Retina (tissue), 1 donor: ENCODE measurements around the gene GIPC1.

Source experiments
- DNase-seq: peaks from one replicate; pipeline ENCODE4 v3.0.0-alpha.2; 2016

Gene GIPC1

DNA sequence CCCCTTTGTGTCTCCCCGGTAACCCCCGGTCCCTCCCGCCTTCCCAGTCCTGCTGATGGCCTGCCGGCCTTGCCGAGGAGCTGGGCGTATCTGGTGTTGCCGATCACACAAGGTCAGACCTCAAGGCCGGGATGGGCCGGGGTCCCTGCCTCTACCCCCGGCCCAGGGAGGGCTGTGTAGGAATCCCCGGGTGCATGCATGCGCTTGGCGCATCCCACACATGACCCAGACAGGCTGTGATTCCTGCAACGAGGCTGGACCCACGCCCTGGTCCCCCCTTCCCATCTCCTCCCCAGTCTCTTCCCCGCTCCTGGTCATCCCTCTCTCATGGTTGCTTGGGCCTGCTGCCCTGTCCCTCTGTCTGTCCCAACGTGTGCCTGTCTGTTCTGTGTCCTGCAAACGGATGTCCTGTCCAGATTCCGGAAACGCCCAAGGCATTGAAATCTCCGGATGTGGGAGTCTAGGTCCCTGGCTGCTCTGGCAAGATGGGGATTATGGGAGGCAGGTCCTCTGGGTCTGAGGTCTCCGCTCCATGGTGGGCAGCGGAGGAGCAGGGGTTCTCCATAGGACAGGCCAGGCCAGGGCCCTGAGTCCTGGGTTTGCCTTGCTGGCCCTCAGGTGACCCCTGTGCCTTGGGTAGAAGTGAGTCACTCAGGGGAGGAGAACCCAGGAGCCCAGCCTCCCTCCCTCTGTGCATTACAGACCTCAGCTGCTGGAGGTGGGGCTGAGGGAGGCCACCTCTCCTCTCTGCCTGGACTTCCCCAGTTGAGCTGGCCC, 61.2 kb downstream of the GIPC1 start:
- DNase-seq: peak; percentile 24

DNA sequence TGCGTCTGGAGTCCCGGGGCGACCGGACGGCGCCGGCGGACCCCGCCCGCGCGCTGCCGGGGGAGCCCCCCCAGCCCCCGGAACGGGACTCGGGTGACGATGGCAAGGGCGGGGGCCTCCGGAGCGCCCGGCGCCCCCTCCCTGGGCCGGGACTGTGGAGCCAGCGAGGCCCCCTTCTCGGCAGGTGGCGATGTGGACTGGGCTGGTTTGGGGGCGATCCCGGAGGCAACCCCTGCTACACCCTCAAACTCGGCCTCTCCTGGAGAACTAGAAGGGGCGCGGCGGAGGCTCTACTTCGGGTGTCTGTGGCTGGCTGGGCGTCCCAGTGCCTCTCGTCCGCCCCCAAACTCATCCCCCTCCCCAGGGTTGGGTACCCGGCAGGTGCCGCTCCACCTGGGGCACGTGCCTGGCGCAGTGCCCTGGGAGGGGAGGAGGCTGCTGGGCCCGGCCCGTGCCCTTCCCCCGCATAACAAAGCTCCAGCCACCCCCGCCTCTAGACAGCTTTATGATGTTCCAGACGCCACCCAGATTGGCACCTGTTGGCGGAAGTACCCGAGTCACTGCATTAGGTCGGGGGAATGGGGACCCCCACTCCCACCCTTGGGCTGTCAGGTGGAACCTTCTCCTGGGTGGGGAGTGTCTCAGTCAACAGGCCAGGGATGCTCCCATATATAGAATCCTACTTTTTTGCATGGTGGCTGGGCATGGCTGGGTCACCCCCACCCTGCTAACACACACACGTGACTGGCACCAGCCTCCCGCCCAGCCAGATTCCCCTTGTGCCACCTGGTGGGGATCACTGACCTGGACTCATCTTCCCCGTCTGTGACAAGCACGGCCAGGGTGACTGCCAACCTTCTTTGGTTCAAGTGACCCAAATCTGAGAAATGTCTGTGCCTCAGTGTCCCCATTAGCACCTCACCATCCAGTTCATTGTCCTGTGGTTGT, 62.1 kb downstream of the GIPC1 start:
- peak; percentile 50 for DNase-seq

DNA sequence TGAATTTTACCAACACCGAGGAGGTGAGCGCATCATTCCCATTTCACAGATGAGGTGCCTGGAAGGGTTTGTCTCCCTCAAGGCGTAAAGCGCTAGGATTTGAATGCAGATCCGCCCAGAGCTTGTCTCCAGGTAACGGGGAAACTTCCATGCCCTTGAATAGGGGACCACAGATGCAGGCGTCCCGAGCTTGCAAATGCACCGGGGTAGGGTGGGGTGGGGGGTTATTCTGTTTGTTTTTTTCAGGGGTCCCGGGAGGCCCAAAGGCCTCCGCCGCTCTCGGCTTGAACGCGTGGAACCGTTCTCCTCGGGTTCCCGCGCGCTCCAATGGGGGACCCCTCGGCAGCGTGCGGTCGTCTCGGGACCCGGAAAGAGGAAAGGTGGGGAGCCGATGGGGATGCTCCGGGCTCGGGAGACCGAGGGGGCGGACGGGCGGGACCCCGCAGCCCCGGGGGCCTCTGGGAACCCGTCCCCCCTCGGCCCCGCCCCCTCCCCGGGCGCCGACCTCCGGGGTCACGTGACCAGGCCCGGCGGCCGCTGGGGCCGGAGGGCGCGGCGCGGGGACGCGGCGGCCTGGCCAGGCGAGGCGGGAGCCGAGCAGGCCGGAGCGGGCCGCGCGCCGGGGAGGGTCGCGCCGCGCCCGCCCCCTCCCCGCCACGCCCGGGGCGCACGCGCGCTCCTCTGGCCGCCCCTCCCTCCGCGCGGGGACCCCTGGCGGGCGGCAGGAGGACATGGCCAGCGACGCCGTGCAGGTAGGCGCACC, 63.0 kb downstream of the GIPC1 start, which contains the start of gene PKN1:
Gene PKN1 (plus strand): TSS at position 516 of the 763 bp plus-strand sequence. CDS start 216 bp downstream, at position 732.
- peak; percentile 76 for DNase-seq

DNA sequence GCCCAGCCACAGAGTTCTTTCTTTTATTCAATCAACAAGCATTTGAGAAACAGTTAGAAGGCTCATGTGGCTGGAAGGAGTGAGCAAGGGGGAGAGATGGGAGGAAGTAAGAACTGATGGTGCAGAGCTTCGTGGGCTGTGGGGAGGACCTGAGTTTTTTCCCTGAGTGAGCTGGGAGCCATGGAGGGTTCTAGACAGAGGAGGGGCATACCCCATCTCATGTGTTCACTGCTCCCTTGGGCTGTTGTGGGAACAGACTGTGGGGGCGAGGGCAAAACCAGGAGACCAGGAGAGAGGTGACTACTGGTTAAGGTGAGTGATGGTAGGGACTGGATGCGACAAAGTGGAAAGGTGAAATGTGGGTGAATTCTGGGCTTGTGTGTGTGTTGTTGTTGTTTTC, 65.2 kb downstream of the GIPC1 start:
- no peak for DNase-seq

DNA sequence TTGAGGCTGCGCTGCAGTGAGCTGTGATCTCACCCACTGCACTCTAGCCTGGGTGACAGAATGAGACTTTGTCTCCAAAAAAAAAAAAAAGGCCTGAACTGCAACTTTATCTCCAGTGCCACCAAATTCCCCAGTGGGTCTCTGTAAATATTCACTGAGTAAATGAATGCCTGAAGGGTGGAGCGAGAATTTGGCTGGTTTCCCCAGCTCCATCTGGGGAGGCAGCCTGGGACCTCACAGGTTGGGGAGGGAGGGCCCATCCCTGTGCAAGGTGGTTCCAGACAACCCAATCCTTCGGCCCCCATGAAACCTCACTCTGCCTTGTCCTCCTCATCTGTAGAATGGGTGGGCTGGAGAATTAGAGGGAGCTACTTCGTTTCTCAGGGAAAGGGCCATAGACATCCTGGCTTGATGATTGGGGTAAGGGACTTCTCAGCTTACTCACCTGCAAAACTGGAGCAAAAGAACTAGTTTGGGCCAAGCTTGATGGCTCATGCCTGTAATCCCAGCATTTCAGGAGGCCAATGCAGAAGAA, 67.0 kb downstream of the GIPC1 start:
- no peak for DNase-seq
